A549 (cell line): Measurements from ENCODE around the gene OR10X1. TPM values are rescaled to one million over a fixed set of nuclear protein-coding genes. Genes with fewer than 3 reads are reported as not detected.

Experiments
- ATAC-seq, 2 experiments: fragments of 200-7000 bp in 1 of 2; fragments of >200 bp in 1 of 2; cut with Nextera tagmentation in 1 of 2; cut with Tn5 transposase in 1 of 2; 3 replicates each; pipeline versions ENCODE4 v1.8.0 to v1.9.1; 2018 to 2020; ENCODE audit warnings: mild to moderate bottlenecking in 1 of 2, moderate library complexity in 1 of 2
- CTCF ChIA-PET: fragments of 300-600 bp; sonication (Branson Sonifier 250); formaldehyde crosslinking; extraction: SDS; loops from one replicate; lab custom pipeline; 2021; ENCODE audit warnings: antibody characterized with exemption, inconsistent platforms; lab: Yijun Ruan, JAX
- POLR2A ChIA-PET: fragments of 350-600 bp; formaldehyde crosslinking; extraction: SDS; loops from one replicate; lab custom pipeline; 2021; ENCODE audit warnings: antibody characterized with exemption, inconsistent platforms; lab: Yijun Ruan, JAX
- DNase-seq, 2 experiments: peaks; one replicate each; pipeline versions ENCODE4 v3.0.0 to v3.0.0-alpha.2; 2011 to 2016; ENCODE audit warnings: low read depth in 1 of 2, low spot score in 1 of 2
- FAIRE-seq: peaks from 2 replicates; lab custom pipeline; 2011; peaks lifted over from hg19 to GRCh38; lab: Jason Lieb, UNC
- H3K27ac ChIP-seq, 2 experiments: fragments of >200 bp; sonication (Bioruptor Twin); formaldehyde crosslinking; 3 replicates each; pipeline ENCODE4 v1.5.1; 2016 to 2017
- H3K4me1 ChIP-seq: fragments of >200 bp; sonication (Bioruptor Twin); formaldehyde crosslinking; 3 replicates; pipeline ENCODE4 v1.6.1; 2016
- H3K4me2 ChIP-seq: fragments of >200 bp; sonication (Bioruptor Twin); formaldehyde crosslinking; 3 replicates; pipeline ENCODE4 v1.6.1; 2016
- H3K4me3 ChIP-seq: fragments of >200 bp; sonication (Bioruptor Twin); formaldehyde crosslinking; 3 replicates; pipeline ENCODE4 v1.5.1; 2016
- H3K9me3 ChIP-seq: fragments of >200 bp; sonication (Bioruptor Twin); formaldehyde crosslinking; 3 replicates; pipeline ENCODE4 v1.6.1; 2016
- BHLHE40 ChIP-seq: IDR thresholded peaks from 2 replicates; pipeline ENCODE4 v1.6.1; 2012; ENCODE audit warnings: low read depth, low read length, inconsistent platforms
- CHD2 ChIP-seq: fragments of 150-350 bp; IDR thresholded peaks from 2 replicates; pipeline ENCODE4 v1.6.1; 2014; ENCODE audit warnings: low read length; ENCODE audit not compliant: partially characterized antibody
- EHF ChIP-seq: fragments of 250-450 bp; sonication (Bioruptor Pico); IDR thresholded peaks from 2 replicates; pipeline ENCODE4 v1.5.0; 2020; ENCODE audit warnings: mild to moderate bottlenecking
- ESRRA ChIP-seq: fragments of 150-350 bp; IDR thresholded peaks from 2 replicates; pipeline ENCODE4 v1.6.1; 2014; ENCODE audit warnings: mild to moderate bottlenecking, low read length, borderline replicate concordance
- FOSB ChIP-seq: fragments of 250-450 bp; sonication (Bioruptor Pico); IDR thresholded peaks from 2 replicates; pipeline ENCODE4 v1.5.0; 2020; ENCODE audit warnings: mild to moderate bottlenecking, moderate library complexity
- FOSL2 ChIP-seq, 2 experiments: fragments of 450-650 bp in 1 of 2; fragments of >200 bp in 1 of 2; sonication (Bioruptor Twin) in 1 of 2; formaldehyde crosslinking; IDR thresholded peaks; 2 replicates each; pipeline versions ENCODE4 v1.5.0 to v1.6.1; 2016 to 2020; ENCODE audit warnings: mild to moderate bottlenecking in 1 of 2, moderate library complexity in 1 of 2
- FOXS1 ChIP-seq: fragments of 250-450 bp; sonication (Bioruptor Pico); IDR thresholded peaks from 2 replicates; pipeline ENCODE4 v1.5.0; 2020; ENCODE audit warnings: mild to moderate bottlenecking, moderate library complexity
- GATA3 ChIP-seq: IDR thresholded peaks from 2 replicates; pipeline ENCODE4 v1.6.1; 2012; ENCODE audit warnings: borderline replicate concordance
- HDAC2 ChIP-seq: fragments of 200-600 bp; sonication (generic); IDR thresholded peaks from 2 replicates; pipeline ENCODE4 v1.6.1; 2016
- HEYL ChIP-seq: fragments of 250-450 bp; sonication (Bioruptor Pico); IDR thresholded peaks from 2 replicates; pipeline ENCODE4 v1.8.0; 2021; ENCODE audit warnings: mild to moderate bottlenecking, moderate library complexity
- HOXA7 ChIP-seq: fragments of 250-450 bp; sonication (Bioruptor Pico); IDR thresholded peaks from 2 replicates; pipeline ENCODE4 v1.5.0; 2020; ENCODE audit warnings: mild to moderate bottlenecking, moderate library complexity
- HOXB13 ChIP-seq: fragments of 250-450 bp; sonication (Bioruptor Pico); IDR thresholded peaks from 2 replicates; pipeline ENCODE4 v1.5.0; 2020; ENCODE audit warnings: low read depth, mild to moderate bottlenecking, moderate library complexity
- JUNB ChIP-seq: fragments of >200 bp; sonication (Bioruptor Twin); formaldehyde crosslinking; IDR thresholded peaks from 2 replicates; pipeline ENCODE4 v1.6.1; 2016
- KDM1A ChIP-seq: fragments of 200-600 bp; sonication (generic); IDR thresholded peaks from 2 replicates; pipeline ENCODE4 v1.6.1; 2016; ENCODE audit warnings: low read depth, mild to moderate bottlenecking
- MYC ChIP-seq: IDR thresholded peaks from 2 replicates; pipeline ENCODE4 v1.6.1; 2012; ENCODE audit warnings: mild to moderate bottlenecking, inconsistent platforms, low read length, improper control_type of control experiment, borderline replicate concordance
- NFE2L2 ChIP-seq: fragments of 150-350 bp; conservative IDR thresholded peaks from 2 replicates; pipeline ENCODE4 v1.6.1; 2014; ENCODE audit warnings: low read length
- NR3C1 ChIP-seq: fragments of >200 bp; sonication (Bioruptor Twin); formaldehyde crosslinking; IDR thresholded peaks from 3 replicates; pipeline ENCODE4 v1.6.1; 2017
- POLR2AphosphoS2 ChIP-seq: conservative IDR thresholded peaks from 2 replicates; pipeline ENCODE4 v1.6.1; 2012; ENCODE audit warnings: low read length, improper control_type of control experiment, inconsistent platforms
- RCOR1 ChIP-seq: fragments of 150-350 bp; IDR thresholded peaks from 2 replicates; pipeline ENCODE4 v1.6.1; 2014; ENCODE audit warnings: antibody characterized with exemption, low read length, low read depth
- RNF2 ChIP-seq: fragments of 200-600 bp; sonication (generic); IDR thresholded peaks from 2 replicates; pipeline ENCODE4 v1.6.1; 2016; ENCODE audit warnings: low read depth, mild to moderate bottlenecking, antibody characterized with exemption, moderate library complexity, borderline replicate concordance
- SMC3 ChIP-seq: fragments of >200 bp; sonication (Bioruptor Twin); formaldehyde crosslinking; IDR thresholded peaks from 3 replicates; pipeline ENCODE4 v1.6.1; 2018; ENCODE audit warnings: inconsistent platforms
- ZNF302 ChIP-seq: fragments of 250-450 bp; sonication (Bioruptor Pico); IDR thresholded peaks from 2 replicates; pipeline ENCODE4 v1.9.0; 2021; ENCODE audit warnings: inconsistent platforms, mild to moderate bottlenecking, moderate library complexity
- WGBS: methylation state at CpG from one replicate; pipeline ENCODE4 v1.1.6; 2017; ENCODE audit errors: missing lambda C conversion rate; 5-methylcytosine and 5-hydroxymethylcytosine counted together
- polyA plus RNA-seq, 4 experiments: library from polyadenylated mRNA; depleted of rRNA in 3 of 4; stranded (reverse); fragments of >200 nt; fragmentation: RNase III in 1 of 4; extraction: RNeasy Plus Mini Kit Qiagen cat#74134 plus additional on column Dnase treatment in 1 of 4; gene quantifications; 2 replicates in 3 of 4; 3 replicates in 1 of 4; pipeline ENCODE4 v1.2.3, GENCODE V29; 2011 to 2017
- TF ChIP-seq, protein P1 (sequence below): fragments of 250-450 bp; sonication (Bioruptor Pico); IDR thresholded peaks from 2 replicates; pipeline ENCODE4 v1.5.0; 2021; ENCODE audit warnings: mild to moderate bottlenecking, moderate library complexity, borderline replicate concordance
- TF ChIP-seq, protein P2 (sequence below): fragments of 250-450 bp; sonication (Bioruptor Pico); IDR thresholded peaks from 2 replicates; pipeline ENCODE4 v1.5.0; 2020; ENCODE audit warnings: low read depth, mild to moderate bottlenecking, moderate library complexity
- TF ChIP-seq, protein P3 (sequence below): fragments of >200 bp; sonication (Bioruptor Twin); formaldehyde crosslinking; IDR thresholded peaks from 2 replicates; pipeline ENCODE4 v1.6.1; 2016

Gene OR10X1
- polyA plus RNA-seq, 2 of the 4 experiments (the other 2 are of a cell fraction), result not detected

DNA sequence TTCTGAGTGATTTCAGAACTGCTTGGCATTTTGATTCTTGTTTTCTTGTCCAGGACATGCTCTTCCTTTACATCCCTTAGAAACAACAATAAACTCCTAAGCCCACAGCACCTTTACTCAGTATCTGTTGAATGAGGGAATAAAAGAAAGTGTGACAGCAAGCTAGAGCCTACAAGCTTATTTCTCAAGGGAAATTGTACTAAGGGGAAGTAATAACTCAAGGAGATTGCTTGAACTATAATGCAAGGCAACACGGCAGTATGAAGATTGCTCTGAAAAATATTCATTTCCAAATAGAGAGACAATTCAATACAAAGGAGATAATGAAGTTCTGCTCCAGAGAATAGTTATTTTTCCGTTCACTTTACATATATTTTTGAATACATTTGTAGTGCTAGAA, 15.8 kb downstream of the OR10X1 start (continued):
- TF ChIP-seq SMC3, result no peak
- TF ChIP-seq HDAC2, result no peak
- TF ChIP-seq, all 56 proteins: peak for 0

- ATAC-seq, result no peak
- Histone ChIP-seq H3K27ac (no peak overlapping the region), H3K9me3 (no peaks in the 10 kb centered on the region), H3K4me1 (no peaks in the 10 kb centered on the region), H3K4me2 (no peak overlapping the region), H3K4me3 (no peak overlapping the region)
- ChIA-PET POLR2A (no interaction called here), CTCF (no interaction called here)
- FAIRE-seq, result no peak
- TF ChIP-seq NR3C1 (no peak), HOXA7 (CRISPR knock-in tag) (no peak), KDM1A (no peak), FOSL2 (IDR thresholded peaks at IDR 0.05) (no peak), FOSL2 (CRISPR knock-in tag; IDR thresholded peaks at IDR 0.05) (no peak), RCOR1 (no peak), SMC3 (no peak), HOXB13 (CRISPR knock-in tag) (no peak)
- 0% methylated on average over 1 of the region's 1 CpG for WGBS
- DNase-seq, result no peak
Observed at GRCh38 chr1:158559696-158560095, 20.0 kb downstream of the OR10X1 start.

DNA sequence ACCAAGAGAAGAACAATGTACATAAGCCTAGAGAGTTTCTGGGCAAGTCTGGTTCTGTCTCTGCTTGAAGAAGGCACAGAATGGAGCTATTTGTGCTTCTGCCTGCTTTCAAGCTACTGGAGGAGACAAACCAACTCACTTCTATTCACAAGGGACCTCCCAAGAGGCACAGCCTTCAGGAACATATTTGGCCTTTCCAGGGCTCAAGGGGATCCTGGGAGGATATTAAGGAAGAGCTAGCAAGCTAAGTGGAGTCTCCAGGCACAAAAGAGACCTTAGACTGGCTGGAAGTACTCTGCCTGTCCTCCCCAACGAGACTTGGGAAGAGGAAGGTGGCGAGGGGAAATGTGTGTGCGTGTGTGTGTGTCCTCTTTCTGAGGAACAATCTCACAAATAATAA, 25.3 kb downstream of the OR10X1 start, which contains the start of gene OR6Y1:
Gene OR6Y1, minus strand, starts transcription at position 54 of the 400 bp plus-strand sequence. CDS start 6,300 bp downstream, outside the sequence.
- no peak within 1 kb of the TSS for H3K4me3 ChIP-seq
- no peak within 1 kb of the TSS for H3K4me2 ChIP-seq
- 13% methylated on average over 3 of the region's 3 CpGs for WGBS
- ChIA-PET POLR2A (no interaction called here), CTCF (no interaction called here)
- no peak for ATAC-seq
- TF ChIP-seq, protein P1, sequence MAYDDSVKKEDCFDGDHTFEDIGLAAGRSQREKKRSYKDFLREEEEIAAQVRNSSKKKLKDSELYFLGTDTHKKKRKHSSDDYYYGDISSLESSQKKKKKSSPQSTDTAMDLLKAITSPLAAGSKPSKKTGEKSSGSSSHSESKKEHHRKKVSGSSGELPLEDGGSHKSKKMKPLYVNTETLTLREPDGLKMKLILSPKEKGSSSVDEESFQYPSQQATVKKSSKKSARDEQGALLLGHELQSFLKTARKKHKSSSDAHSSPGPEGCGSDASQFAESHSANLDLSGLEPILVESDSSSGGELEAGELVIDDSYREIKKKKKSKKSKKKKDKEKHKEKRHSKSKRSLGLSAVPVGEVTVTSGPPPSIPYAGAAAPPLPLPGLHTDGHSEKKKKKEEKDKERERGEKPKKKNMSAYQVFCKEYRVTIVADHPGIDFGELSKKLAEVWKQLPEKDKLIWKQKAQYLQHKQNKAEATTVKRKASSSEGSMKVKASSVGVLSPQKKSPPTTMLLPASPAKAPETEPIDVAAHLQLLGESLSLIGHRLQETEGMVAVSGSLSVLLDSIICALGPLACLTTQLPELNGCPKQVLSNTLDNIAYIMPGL, result no peak
- TF ChIP-seq RNF2 (no peak), HEYL (CRISPR knock-in tag) (no peak), CHD2 (no peak), JUNB (no peak), ESRRA (no peak), HOXA7 (CRISPR knock-in tag) (no peak), GATA3 (no peak), FOXS1 (CRISPR knock-in tag) (no peak), ZNF302 (CRISPR knock-in tag) (no peak)
- TF ChIP-seq, protein P2, sequence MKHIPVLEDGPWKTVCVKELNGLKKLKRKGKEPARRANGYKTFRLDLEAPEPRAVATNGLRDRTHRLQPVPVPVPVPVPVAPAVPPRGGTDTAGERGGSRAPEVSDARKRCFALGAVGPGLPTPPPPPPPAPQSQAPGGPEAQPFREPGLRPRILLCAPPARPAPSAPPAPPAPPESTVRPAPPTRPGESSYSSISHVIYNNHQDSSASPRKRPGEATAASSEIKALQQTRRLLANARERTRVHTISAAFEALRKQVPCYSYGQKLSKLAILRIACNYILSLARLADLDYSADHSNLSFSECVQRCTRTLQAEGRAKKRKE, result no peak
- no peaks in the 10 kb centered on the region for H3K9me3 ChIP-seq
- no peaks in the 10 kb centered on the region for H3K4me1 ChIP-seq
- no peak within 1 kb of the TSS for H3K27ac ChIP-seq
- DNase-seq, result no peak
- no peak for FAIRE-seq

GRCh38 chr1:158552296-158552695, 27.4 kb downstream of the OR10X1 start:
- DNase-seq (no peak), ATAC-seq (no peak), FAIRE-seq (no peak)
- TF ChIP-seq, protein P3, sequence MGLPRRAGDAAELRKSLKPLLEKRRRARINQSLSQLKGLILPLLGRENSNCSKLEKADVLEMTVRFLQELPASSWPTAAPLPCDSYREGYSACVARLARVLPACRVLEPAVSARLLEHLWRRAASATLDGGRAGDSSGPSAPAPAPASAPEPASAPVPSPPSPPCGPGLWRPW, result no peak
- TF ChIP-seq NFE2L2, result no peak
- no peak for TF ChIP-seq POLR2AphosphoS2
- no peak for TF ChIP-seq RNF2
- no peak for TF ChIP-seq ESRRA
- no peak for TF ChIP-seq ZNF302 (CRISPR knock-in tag)
- TF ChIP-seq FOSB (CRISPR knock-in tag), result no peak
- no peak for TF ChIP-seq MYC
- TF ChIP-seq EHF, result no peak
- TF ChIP-seq KDM1A, result no peak
- no peak for TF ChIP-seq BHLHE40
- no peak for TF ChIP-seq HEYL (CRISPR knock-in tag)
- H3K9me3 ChIP-seq, result no peaks in the 10 kb centered on the region
- CTCF ChIA-PET, result interaction anchor here (1.1 kb wide), 1 partner anchor 18 kb away, joined by 3 read pairs; the partner anchor contains the start of gene OR6P1
- 4% methylated on average over 1 of the region's 1 CpG for WGBS
- no peaks in the 10 kb centered on the region for H3K4me1 ChIP-seq
- POLR2A ChIA-PET, result no interaction called here
- H3K4me2 ChIP-seq, result no peak overlapping the region
- H3K4me3 ChIP-seq, result no peak overlapping the region
- no peak overlapping the region for H3K27ac ChIP-seq
